ENCODE measurements around the gene MAN1B1.
"Not testable (repeated sequence)": the region's sequence is repeated elsewhere in the genome, so short reads cannot be mapped to it uniquely, and the experiment has no call there.

Gene MAN1B1

DNA sequence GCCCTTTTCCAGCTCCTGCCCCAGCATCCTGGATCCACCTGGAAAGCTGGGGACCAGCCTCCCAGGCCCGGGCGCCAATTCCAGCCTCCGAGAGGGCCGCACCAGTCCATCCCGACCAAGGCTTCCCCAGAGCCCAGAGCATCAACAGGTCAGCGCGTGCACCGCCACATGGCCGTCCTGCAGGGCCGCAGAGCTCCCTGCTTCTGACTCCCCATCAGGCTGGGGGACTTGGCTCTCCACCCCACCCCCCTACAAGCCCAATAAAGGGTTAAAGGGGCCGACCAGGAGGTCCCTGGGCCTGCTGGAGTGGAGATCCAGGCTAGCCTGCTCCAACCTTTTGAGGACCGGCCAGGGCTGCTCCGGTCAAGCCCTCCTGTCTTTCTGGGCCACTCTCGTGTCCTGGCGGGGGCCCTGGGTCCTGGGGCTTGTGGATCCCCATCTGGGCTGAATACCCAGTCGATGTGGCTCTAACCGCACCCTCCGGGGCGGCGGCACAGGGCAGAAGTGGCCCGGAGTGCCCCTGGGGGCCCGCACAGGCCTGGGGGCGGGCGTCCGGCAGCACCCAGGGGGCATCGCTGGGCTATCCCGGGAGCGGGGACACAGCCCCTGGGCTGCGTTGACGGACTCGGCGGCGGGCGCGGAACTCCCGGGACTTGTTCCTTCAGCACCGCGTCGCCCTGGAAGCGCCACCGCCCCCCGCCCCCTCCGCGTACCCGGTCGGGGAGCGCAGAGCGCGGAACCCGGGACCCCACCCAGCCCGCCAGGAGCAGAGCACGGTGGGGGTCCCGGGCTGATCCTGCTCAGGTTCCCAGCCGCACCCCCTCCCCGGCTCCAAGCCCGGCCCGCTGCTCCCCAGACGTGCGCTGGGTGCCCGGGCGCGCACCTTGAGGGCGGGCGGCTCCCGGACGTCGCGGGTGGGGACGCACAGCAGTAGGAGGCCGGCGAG lies 33.5 kb upstream of the MAN1B1 start:
- no peak for DNase-seq

DNA sequence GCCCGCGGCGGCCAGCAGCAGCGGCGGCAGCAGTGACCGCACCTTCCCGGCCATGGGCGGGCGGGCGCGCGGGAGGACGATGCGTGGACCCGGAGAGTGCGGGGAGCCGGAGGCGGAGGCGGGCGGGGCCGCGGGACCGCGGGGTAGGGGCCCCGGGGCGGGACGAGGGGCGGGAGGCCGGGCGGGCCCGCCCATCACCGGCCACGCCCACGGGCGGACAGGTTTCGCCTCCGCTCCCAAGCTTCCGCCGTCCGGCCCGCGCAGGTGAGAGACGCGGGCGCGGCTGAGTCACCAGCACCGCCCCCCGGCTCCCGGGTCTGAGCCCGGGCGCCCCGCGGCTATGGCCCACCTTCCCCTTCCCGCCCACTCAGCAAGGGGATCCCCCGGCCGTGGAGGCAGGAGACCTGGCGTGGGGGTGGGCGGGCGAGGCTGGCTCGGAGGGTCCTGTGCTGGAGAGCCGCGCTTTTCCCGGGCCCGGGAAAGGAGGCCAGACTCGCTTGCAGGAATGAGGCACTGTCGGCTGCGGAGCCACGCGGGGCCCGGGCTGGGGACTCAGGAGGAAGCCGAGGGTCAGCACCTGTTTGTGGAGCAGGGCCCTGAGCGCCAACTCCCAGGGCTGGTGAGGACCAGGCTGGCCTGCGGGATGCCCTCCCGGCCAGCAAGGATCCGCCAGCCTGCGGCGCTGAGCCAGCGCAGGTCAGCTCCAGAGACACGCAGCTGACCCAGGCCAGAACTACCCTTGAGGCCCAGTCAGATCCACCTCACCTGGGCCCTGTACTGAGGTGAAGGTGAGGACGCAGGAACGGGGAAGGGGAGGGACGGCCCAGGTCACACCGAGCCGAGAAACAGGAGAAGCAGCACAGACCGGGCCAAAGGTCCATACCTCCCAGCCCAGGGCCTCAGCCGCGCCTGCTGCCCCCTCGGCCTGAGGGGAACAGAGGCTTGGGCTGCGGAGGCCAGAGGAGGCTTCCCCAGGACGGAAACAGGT lies 32.5 kb upstream of the MAN1B1 start, which contains the start of gene ENTPD2:
Gene ENTPD2 (minus strand): TSS at position 118 of the 988 bp plus-strand sequence. CDS start 64 bp downstream, at position 54.
- peak in 1 of 2 donors; percentile 60 for DNase-seq

DNA sequence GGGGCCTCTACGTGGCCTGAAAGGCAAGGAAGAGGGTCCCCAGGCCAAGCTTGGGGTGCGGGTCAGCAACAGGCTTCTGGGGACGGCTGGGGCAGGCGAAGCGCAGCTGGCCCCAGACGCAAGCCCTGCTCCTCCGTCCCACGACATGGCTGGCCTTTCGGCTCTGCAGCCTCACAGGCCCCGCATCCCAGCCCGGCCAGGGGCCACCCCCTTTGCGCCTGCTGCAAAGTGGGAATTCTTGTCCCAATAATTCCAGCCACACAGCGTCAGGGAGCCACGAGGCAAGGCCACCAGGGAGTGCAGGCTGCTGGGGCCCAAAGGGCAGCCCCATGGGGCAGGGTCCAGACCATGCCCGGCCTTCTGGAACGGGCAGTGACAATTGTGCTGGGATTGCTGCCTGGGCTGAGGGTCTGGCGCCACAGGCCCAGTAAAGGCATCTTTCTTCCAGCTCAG lies 31.8 kb upstream of the MAN1B1 start:
- DNase-seq: no peak

DNA sequence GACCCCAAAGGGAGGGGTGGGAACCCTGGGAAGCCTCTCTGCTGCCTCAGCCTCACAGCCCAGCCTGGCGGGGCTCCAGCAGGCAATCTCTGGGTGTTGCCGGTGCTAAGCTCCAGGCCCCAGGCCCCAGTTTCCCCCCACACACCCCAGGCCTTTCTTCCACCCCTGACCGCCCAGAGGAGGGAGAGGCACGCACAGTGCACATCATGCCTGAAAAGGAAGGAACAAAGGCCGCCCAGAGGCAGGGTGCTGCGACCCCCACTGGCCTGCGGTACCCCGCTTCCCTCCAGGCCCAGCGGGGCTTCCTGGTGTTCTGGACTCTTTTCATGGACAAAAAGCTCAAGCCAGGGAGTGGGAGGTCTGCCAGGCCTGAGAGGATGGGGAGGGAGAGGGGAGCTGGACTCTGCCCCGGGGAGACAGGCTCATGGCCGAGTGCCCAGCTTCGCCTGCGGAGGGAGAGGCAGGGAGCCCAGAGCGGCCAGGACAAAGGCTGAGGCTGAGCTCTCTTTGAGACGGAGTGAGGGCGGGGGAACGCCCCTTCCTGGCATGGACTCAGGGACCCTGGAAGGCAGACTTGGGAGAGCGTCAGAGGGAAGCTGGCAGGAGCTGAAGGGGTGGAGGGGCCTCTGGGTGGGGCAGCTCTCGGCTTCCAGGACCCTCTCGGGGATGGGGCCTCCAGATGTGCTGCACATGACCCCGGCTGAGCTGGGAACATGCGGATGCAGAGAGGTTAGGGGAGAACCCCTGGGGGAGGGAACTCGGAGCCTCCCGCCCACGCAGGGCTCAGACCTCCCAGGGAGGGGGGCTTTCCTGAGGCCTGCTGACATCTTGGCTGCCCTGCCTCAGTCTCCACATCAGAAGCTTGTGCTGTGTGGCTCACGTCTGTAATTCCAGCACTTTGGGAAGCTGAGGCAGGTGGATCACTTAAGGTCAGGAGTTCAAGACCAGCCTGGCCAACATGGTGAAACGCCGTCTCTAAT lies 31.1 kb upstream of the MAN1B1 start:
- DNase-seq: no peak

DNA sequence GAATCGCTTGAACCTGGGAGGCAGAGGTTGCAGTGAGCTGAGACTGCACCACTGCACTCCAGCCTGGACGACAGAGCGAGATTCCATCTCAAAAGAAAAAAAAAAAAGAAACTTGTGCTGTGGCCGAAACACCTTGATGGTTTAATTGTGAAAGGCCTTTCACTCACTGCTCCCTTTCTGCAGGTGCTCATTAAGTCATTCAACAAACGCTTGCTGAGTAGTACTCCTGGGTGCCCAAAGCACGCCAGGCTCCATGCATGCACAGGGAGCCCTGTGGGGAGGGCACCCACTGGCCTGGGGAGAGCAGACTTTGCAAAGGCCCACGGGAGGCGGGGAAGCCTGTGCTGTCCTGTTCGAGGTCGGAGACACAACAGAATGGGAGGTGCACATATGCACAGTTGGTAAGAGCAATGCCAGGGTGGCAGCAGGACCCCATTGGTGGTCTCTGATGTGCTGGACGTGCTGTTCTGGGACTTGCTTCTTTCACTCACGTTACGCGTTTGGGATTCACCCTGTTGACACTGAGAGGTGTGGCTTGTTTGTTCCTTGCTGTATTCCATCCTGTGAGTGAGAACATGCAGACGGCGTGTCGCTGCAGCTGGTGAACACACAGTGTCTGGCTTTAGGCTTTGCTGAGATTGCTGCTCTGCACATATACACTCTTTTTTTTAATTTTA lies 29.9 kb upstream of the MAN1B1 start:
- no peak for DNase-seq

DNA sequence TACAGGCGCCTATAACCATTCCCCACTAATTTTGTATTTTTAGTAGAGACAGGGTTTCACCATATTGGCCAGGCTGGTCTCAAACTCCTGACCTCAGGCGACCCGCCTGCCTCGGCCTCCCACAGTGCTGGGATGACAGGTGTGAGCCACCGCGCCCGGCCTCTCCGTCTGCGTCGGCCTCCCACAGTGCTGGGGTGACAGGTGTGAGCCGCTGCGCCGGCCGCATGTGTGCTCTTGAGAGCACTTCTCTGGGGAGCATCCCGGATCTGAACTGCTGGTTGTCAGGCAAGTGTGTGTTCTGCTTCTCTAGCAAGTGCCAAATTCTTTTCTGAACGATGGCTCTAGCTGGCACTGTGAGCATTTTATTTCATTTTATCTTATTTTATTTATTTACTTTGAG lies 29.2 kb upstream of the MAN1B1 start:
- DNase-seq: no peak

DNA sequence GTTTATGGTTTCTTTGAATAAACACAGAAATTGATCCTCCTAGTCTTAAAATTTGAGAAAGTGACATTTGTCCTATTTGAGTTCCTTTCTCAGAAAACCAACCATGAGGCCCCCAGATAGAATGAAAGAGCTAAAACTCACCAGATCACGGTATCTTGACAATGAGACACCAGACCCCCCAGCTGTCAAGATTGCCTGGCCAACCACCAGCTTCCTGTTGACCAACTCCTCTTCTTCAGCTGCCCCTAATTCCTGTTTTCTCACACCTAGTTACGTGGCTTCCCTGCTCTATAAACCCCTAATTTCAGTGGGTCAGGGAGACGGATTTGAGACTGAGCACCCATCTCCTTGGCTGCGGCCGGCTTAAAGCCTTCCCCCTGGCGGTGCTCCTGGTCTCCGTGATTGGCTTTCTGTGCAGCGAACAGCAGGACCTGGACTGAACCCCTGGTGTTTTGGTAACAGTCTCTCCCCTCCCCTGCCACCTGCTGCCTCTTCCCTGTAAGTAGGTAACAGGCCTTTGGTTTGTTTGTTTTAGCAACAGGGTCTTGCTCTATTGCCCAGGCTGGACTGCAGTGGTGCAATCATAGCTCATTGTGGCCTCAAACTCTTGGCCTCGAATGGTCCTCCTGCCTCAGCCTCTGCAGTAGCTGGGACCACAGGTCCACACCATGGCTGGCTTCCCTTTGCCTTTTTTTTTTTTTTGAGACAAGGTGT lies 28.1 kb upstream of the MAN1B1 start:
- DNase-seq: no peak

DNA sequence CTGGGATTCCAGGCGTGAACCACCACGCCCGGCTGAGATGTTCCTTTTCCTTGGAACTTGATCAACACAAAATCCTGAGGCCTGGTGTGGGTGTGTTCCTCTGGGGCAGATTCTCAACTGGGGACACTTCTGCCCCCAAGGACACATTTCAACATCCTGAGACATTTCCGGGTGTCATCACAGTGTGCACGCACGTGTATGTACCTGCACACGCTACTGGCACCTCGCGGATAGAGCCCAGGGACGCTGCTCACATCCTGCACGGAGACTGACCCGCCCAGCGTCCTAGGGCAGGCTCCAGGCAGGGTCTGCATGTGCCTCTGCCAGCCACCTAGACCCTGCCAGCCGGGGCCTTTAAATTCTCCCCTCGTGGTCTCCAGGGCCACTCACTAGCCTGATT lies 24.4 kb upstream of the MAN1B1 start:
- DNase-seq: no peak

DNA sequence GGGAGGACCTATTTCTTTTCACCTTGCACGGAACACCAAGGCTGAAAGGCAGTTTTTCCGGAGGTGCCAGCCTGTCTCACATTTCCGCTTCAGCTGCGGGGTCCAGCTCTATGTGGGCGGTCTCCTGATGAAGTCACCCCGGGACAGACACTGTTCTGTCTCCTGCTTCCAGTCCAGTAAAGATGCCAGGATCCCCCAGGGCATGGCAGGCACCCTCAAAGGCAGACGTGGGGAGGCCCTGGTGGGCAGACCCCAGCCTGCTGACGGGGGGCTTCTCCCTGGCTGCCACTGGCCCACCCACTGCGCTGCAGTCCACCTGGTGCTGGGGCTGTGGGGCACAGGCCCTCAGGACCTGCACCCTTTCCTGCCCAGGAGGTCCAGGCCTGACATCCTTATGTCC lies 24.0 kb upstream of the MAN1B1 start:
- not testable (repeated sequence) for DNase-seq

DNA sequence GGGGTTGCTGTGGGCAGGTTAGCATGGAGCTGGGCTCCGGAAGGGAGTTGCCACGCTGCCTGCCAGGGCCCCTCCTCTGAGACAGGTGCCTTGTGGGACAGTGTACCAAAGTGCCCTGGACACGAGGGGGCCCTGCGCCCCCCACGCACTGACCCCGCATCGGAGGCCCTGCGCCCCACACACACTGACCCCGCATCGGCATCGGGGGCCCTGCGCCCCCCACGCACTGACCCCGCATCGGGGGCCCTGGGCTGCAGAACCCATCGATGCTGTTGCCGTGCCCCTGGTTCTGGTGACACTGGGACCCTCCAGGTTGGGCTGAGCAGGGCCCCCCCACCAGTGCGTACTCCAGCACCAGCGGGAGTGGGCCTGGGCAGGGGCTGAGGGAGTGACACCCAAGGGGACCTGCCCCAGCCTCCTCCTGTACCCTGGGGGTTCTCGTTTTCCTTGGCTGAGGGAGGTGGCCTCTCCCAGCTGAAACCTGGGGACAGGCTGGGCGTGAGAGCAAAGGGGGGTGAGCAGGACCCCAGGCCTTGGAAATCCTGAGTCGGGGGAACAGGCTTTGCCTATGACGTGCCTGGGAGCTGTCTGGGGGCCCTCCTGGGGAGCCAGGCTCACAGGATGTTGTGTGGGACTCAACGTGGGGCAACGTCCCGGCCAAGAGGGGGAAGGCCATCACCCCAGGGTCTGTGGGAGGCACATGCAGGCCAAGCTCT lies 23.3 kb upstream of the MAN1B1 start:
- DNase-seq: no peak

DNA sequence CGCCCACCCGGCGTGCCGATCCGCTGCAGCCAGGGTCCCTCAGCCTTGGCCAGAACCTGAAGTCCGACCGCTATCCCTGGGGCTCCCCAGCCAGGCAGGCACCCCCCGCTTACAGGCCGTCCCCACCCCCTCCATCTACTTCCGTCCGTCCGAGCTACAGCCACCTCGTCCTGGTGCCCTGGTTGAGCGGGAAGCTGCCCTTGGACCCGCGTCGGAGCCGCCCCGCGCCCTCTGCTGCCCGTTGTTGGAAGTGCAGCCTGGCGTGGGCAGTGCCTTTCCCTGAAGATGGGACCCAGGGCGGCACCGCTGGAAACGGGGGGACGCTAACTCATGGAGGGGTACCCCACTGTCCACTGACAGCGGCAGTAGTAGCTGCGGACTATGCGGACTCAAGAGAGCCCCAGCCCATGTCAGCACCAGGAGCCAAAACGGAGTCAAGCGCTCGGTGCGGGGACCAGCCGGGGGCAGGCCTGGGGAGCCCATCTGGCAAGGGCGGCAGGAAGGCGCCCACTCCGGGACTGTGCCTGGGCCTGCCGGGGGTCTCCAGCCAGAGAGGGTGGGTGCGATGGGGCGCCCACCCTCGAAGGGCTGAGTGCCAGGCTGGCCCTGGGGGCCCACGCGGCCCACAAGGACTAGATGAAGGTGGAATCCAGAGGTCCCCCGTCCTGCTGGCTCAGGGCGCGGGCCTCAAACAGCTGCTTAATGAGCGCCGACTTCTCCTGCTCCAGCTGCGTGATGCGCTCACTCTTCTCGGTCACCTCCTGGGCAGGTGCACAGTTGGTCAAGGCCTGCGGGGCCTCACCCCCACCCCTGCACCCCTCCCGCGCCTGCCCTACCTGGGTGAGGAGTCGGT lies 22.5 kb upstream of the MAN1B1 start:
- DNase-seq: peak; percentile 43 to 66

DNA sequence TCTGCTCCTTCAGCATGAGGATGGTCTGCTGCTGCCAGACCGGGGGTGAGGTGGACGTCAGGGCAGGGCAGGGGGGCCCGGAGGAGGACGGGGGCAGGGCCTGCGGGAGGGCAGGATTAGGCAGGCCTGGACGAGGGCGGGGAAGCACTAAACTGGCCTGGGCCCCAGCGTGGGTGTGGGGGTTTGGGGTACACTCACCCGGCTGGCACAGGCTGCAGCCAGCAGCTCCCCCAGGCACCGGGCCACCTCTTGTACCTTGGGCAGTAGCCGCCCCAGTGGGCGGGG lies 22.0 kb upstream of the MAN1B1 start:
- DNase-seq: no peak

DNA sequence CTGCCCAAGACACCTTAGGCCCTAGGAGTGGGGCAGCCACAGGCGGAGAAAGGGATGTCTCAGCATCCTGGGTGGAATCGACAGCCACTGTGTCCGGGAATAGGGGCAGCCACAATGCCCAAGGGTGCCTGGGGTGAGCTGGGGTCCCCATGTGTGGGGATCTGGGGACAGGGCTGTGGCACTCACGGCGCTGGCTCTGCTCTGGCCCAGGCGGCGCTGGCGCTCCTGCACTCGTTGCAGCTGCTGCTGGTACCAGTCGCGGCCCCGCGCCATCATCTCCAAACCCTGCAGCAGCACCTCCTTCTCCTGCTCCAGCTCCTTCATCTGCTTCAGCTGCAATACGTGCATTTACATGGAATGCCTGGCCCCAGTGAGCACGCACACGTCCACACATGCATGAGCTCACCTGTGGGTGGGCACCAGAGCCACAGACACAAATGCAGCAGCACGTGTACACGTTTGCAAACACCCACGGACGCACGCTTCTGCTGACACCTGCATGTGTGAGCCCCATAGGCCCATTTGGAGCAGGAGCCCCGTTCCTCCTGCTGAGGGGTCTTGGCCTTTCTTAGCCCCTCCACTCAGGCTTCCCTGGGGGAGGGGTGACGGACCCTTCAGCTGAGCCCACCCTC lies 21.3 kb upstream of the MAN1B1 start:
- DNase-seq: no peak

DNA sequence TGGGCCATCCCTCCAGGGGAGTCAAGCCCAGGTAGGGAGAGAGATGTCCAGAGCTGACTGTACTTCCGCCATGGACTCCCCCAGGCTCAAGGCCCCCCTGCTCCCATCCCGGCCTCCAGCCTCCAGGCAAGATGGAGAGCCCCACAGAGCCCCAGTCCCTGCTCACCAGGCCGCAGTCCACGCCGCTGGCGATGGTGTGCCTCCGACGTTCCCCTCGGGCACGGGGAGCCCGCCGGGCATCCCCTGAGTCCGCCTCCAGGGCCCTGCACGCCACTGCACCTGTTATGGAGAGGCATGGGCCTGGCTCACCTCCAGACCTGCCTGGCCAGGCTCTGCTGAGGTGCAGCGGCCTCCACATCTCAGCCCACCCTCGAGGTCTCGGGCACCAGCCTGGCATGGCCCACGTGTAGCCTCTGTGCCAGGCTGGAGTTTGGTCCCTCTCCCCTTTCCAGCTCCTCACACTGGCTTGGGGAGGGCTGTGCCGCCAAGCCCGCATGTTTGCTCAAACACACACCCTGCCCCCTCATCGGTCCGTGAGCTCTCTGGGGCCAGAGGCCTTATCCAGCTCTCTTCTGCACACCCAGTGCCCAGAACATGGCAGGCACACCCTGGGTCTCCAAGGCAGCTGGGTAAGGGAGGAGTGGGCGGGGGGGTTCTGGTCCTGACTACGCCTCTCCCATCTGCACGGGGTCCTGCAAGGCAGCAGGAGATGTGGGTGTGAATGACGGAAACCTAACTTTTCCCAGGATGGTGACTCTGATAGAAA lies 20.5 kb upstream of the MAN1B1 start:
- DNase-seq: no peak

DNA sequence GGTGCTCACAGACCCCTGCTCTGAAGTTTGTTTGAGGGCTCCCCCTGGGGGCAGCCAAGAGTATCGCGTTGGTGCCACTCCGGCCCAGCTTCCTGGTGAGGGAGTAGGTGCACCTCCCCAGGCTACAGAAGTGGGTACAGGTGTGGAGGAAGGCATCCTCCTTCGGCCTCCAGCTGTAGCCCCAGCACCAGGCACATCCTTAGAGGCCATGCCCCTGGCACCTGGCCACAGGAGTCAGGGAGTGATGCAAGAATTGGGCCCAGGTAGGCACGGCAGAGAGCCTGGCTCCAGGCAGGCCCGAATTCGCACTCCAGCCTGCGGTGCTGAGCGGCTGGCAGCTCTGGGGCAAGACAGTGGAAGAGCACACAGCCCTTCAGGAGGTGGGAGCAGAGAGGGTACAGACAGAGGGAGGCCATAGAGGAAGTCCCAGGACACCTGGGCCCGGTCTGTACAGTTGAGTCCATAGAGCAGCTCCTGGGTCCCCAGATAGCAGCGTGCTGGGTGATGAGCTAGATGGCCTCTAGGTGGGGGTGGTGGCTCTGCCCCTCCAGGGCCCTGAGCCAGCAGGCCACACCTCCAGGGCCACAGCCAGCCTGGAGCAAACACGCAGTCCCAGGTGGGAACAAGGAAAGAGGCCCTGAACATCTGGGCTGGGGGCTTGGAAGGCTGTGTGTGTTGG lies 18.8 kb upstream of the MAN1B1 start:
- DNase-seq: peak; percentile 90 to 92

DNA sequence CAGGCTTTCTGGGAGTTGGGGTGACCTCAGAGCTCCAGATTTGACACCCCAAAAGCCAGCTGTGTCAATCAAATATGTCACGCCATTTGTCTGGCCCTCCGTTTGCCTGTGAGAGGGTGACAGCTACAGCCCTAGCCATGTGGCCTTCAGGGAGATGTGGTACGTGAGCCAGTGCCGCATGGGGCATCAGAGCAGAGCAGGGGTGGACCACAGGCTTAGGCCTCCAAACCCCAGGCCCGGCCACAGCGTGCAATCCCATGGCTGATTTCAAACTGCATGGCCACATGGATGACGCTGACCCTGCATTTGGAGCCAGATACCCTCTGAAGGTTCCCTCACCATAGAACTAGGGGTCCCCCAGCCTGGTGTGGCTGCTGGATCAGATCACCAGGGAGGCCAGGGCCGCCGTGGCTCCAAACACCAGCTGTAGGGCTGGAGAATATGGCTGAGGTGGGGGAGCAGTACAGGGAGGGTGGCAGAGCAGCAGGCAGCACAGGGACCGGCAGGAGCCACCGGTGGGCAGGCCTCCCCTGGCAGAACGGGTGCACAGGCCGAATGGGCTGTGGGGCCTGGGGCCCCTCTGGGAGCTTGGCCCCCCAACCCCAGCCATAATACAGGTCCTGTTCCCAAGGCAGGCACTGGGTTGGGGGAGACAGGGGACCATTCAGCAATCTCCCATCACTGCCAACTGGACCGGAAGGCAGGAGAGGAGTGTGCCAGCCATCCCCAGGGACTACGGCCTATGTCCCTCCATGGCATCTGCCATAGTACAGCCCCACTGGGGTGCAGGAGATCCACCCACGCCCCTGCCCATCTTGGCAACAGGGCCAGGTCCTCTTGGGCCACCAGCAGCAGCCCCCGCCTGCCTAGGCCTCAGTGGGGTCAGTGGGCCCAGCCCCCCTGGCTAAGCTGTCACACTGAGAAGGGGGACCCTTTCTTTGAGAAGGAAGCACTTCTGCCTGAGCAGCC lies 18.0 kb upstream of the MAN1B1 start:
- no peak for DNase-seq

All from CD4-positive, alpha-beta T cell treated with Interferon alpha-2 for 1 hour (primary cell).